DLD1 (cell line): ENCODE results near the gene SERPIND1.

Source experiments
- in situ Hi-C: cut with HindIII; loops from 2 replicates; pipeline ENCODE4 v1.10.0; 2017; ENCODE audit warnings: low sequenced_read_pairs

The SERPIND1 gene

GRCh38 chr22:20771918-20772625, 1.8 kb upstream of the SERPIND1 start:
- in situ Hi-C loops, result no loop called here

GRCh38 chr22:20774882-20775281, 969 bp downstream of the SERPIND1 start:
- in situ Hi-C loops, result no loop called here

- in situ Hi-C loops, result no loop called here
Observed at GRCh38 chr22:20775342-20775895, 1.5 kb downstream of the SERPIND1 start.

GRCh38 chr22:20776624-20777405, 2.9 kb downstream of the SERPIND1 start:
- in situ Hi-C loops, result no loop called here

GRCh38 chr22:20777420-20778177, 3.7 kb downstream of the SERPIND1 start:
- in situ Hi-C loops, result no loop called here

GRCh38 chr22:20779014-20779817, 5.3 kb downstream of the SERPIND1 start:
- in situ Hi-C loops, result no loop called here

GRCh38 chr22:20779818-20780158, 5.9 kb downstream of the SERPIND1 start:
- in situ Hi-C loops, result no loop called here

- in situ Hi-C loops, result no loop called here
Observed at GRCh38 chr22:20781272-20781990, 7.5 kb downstream of the SERPIND1 start.

- in situ Hi-C loops, result no loop called here
Observed at GRCh38 chr22:20782083-20782482, 8.2 kb downstream of the SERPIND1 start.

- in situ Hi-C loops, result no loop called here
Observed at GRCh38 chr22:20782596-20783299, 8.8 kb downstream of the SERPIND1 start.

GRCh38 chr22:20783300-20783673, 9.4 kb downstream of the SERPIND1 start:
- in situ Hi-C loops, result no loop called here

- in situ Hi-C loops, result no loop called here
Observed at GRCh38 chr22:20783844-20784723, 10.2 kb downstream of the SERPIND1 start.

GRCh38 chr22:20785415-20785814, 11.5 kb downstream of the SERPIND1 start:
- in situ Hi-C loops, result no loop called here

GRCh38 chr22:20786048-20786447, 12.1 kb downstream of the SERPIND1 start:
- in situ Hi-C loops, result no loop called here

- in situ Hi-C loops, result no loop called here
Observed at GRCh38 chr22:20786536-20786979, 12.6 kb downstream of the SERPIND1 start.

- in situ Hi-C loops, result no loop called here
Observed at GRCh38 chr22:20787223-20787622, 13.3 kb downstream of the SERPIND1 start.

GRCh38 chr22:20787746-20788626, 14.1 kb downstream of the SERPIND1 start:
- in situ Hi-C loops, result no loop called here
